ENCODE results near the gene EPS8. TPM values are rescaled to one million over a fixed set of nuclear protein-coding genes. Genes with fewer than 3 reads are reported as not detected.

Gene EPS8
- total RNA-seq, 1 experiment from 2014 or later, result 0.07 TPM

GRCh38 chr12:15597125-15597830 is 191.9 kb downstream of the EPS8 start:
- in situ Hi-C loops (cut with HindIII; ENCODE audit: low sequenced_read_pairs), result no loop called here

GRCh38 chr12:15596174-15596573 is 193.0 kb downstream of the EPS8 start:
- no peak for DNase-seq (ENCODE audit: low spot score)
- in situ Hi-C loops (cut with HindIII; ENCODE audit: low sequenced_read_pairs), result no loop called here

More at GRCh38 chr12:15597125-15597830, 191.9 kb downstream of the EPS8 start:
- DNase-seq (ENCODE audit: low spot score), result peak; percentile 82

GRCh38 chr12:15592934-15593333 is 196.3 kb downstream of the EPS8 start:
- DNase-seq (ENCODE audit: low spot score), result no peak
- in situ Hi-C loops (cut with HindIII; ENCODE audit: low sequenced_read_pairs), result no loop called here

- in situ Hi-C loops (cut with HindIII; ENCODE audit: low sequenced_read_pairs), result no loop called here
- DNase-seq (ENCODE audit: low spot score), result no peak
These were observed 197.4 kb downstream of the EPS8 start for GRCh38 chr12:15591811-15592210.

GRCh38 chr12:15590180-15590826 is 198.9 kb downstream of the EPS8 start:
- in situ Hi-C loops (cut with HindIII; ENCODE audit: low sequenced_read_pairs), result no loop called here
- peak; percentile 75 for DNase-seq (ENCODE audit: low spot score)

GRCh38 chr12:15589328-15590032 is 199.7 kb downstream of the EPS8 start:
- in situ Hi-C loops (cut with HindIII; ENCODE audit: low sequenced_read_pairs), result no loop called here
- DNase-seq (ENCODE audit: low spot score), result no peak

- in situ Hi-C loops (cut with HindIII; ENCODE audit: low sequenced_read_pairs), result no loop called here
- DNase-seq (ENCODE audit: low spot score), result peak; percentile 39
These were observed 204.7 kb downstream of the EPS8 start for GRCh38 chr12:15584366-15585041.

GRCh38 chr12:15583804-15584203 is 205.4 kb downstream of the EPS8 start:
- in situ Hi-C loops (cut with HindIII; ENCODE audit: low sequenced_read_pairs), result no loop called here
- DNase-seq (ENCODE audit: low spot score), result no peak

GRCh38 chr12:15581006-15581405 is 208.2 kb downstream of the EPS8 start:
- DNase-seq (ENCODE audit: low spot score), result no peak
- in situ Hi-C loops (cut with HindIII; ENCODE audit: low sequenced_read_pairs), result no loop called here

GRCh38 chr12:15580431-15580830 is 208.8 kb downstream of the EPS8 start:
- in situ Hi-C loops (cut with HindIII; ENCODE audit: low sequenced_read_pairs), result no loop called here
- DNase-seq (ENCODE audit: low spot score), result no peak

GRCh38 chr12:15575671-15576541 is 213.3 kb downstream of the EPS8 start:
- in situ Hi-C loops (cut with HindIII; ENCODE audit: low sequenced_read_pairs), result no loop called here
- no peak for DNase-seq (ENCODE audit: low spot score)

- DNase-seq (ENCODE audit: low spot score), result no peak
- in situ Hi-C loops (cut with HindIII; ENCODE audit: low sequenced_read_pairs), result no loop called here
These were observed 214.8 kb downstream of the EPS8 start for GRCh38 chr12:15574353-15574752.

Other genes starting within 250 kb of the EPS8 start
- 177 and 181 TPM in 2 replicates for gene STRAP, start 93.0 kb upstream of the EPS8 start, total RNA-seq (2014; rRNA removed; shearing (Covaris generic))
- 55.9 and 58.5 TPM in 2 replicates for gene DERA, start 121.9 kb upstream of the EPS8 start, total RNA-seq (2014; rRNA removed; shearing (Covaris generic))